Neural cell (in vitro differentiated cells): Measurements from ENCODE around the gene RAB11FIP2. TPM values are rescaled to one million over a fixed set of nuclear protein-coding genes. Genes with fewer than 3 reads are reported as not detected.

Experiments used
- H2AFZ ChIP-seq: fragments of 200-600, 300-800 bp; sonication (generic), shearing (Covaris generic); 2 replicates; pipeline ENCODE4 v1.6.0; 2014; ENCODE audit warnings: low read depth, mild to moderate bottlenecking, antibody characterized with exemption, low read length, moderate library complexity
- H3F3A ChIP-seq: fragments of 200-600 bp; shearing (Covaris generic); 2 replicates; pipeline ENCODE4 v1.6.1; 2016; ENCODE audit warnings: mild to moderate bottlenecking, moderate library complexity, mixed read lengths, antibody characterized with exemption, low read length; ENCODE audit not compliant: insufficient read depth, poor library complexity, severe bottlenecking
- H3K27ac ChIP-seq: fragments of 200-600, 300-800 bp; sonication (generic), shearing (Covaris generic); 2 replicates; pipeline ENCODE4 v1.5.1; 2014; ENCODE audit warnings: mild to moderate bottlenecking, low read length, moderate library complexity
- H3K27me3 ChIP-seq: fragments of 300-800, 200-600 bp; sonication (generic), shearing (Covaris generic); 2 replicates; pipeline ENCODE4 v1.6.0; 2014; ENCODE audit warnings: mild to moderate bottlenecking, low read depth, low read length, moderate library complexity; ENCODE audit not compliant: insufficient read depth
- H3K36me3 ChIP-seq: fragments of 300-800, 200-600 bp; sonication (generic), shearing (Covaris generic); 2 replicates; pipeline ENCODE4 v1.5.1; 2014; ENCODE audit warnings: mild to moderate bottlenecking, antibody characterized with exemption, low read length, moderate library complexity; ENCODE audit not compliant: insufficient read depth
- H3K4me2 ChIP-seq: fragments of 300-800, 200-600 bp; sonication (generic), shearing (Covaris generic); 2 replicates; pipeline ENCODE4 v1.6.0; 2014; ENCODE audit warnings: mild to moderate bottlenecking, low read length
- H3K4me3 ChIP-seq: fragments of 300-800, 200-600 bp; sonication (generic), shearing (Covaris generic); 2 replicates; pipeline ENCODE4 v1.5.1; 2014; ENCODE audit warnings: mild to moderate bottlenecking, low read length, moderate library complexity
- H3K79me2 ChIP-seq: fragments of 200-600 bp; shearing (Covaris generic); replicated peaks from 2 replicates; pipeline ENCODE4 v1.6.0; 2014; ENCODE audit warnings: mild to moderate bottlenecking, low read length, moderate library complexity; ENCODE audit not compliant: insufficient read depth
- H3K9ac ChIP-seq: fragments of 300-800, 200-600 bp; sonication (generic), shearing (Covaris generic); 2 replicates; pipeline ENCODE4 v1.6.1; 2016; ENCODE audit warnings: mild to moderate bottlenecking, low read length, mixed read lengths
- H3K9me2 ChIP-seq: fragments of 200-600 bp; shearing (Covaris generic); 2 replicates; pipeline ENCODE4 v1.6.1; 2016; ENCODE audit warnings: mild to moderate bottlenecking, low read length, mixed read lengths; ENCODE audit not compliant: insufficient read depth
- H3K9me3 ChIP-seq: fragments of 200-600, 300-800 bp; sonication (generic), shearing (Covaris generic); 2 replicates; pipeline ENCODE4 v1.6.1; 2016; ENCODE audit warnings: mild to moderate bottlenecking, mixed run types, low read length, moderate library complexity, mixed read lengths
- H4K20me1 ChIP-seq: fragments of 200-600 bp; shearing (Covaris generic); 2 replicates; pipeline ENCODE4 v1.6.1; 2016; ENCODE audit warnings: mild to moderate bottlenecking, mixed run types; ENCODE audit not compliant: insufficient read depth
- EP300 ChIP-seq: fragments of 450-650 bp; conservative IDR thresholded peaks from 2 replicates; pipeline ENCODE4 v1.6.1; 2014; ENCODE audit warnings: antibody characterized with exemption, mild to moderate bottlenecking, moderate library complexity; ENCODE audit not compliant: poor library complexity, severe bottlenecking
- EZH2 ChIP-seq: fragments of 200-600, 300-800 bp; shearing (Covaris generic), sonication (generic); IDR thresholded peaks from 2 replicates; pipeline ENCODE4 v1.6.1; 2014; ENCODE audit warnings: antibody characterized with exemption, low read length, borderline replicate concordance, mild to moderate bottlenecking; ENCODE audit not compliant: insufficient read depth, poor library complexity, severe bottlenecking
- MXI1 ChIP-seq: fragments of 450-650 bp; conservative IDR thresholded peaks from 2 replicates; pipeline ENCODE4 v1.6.1; 2014; ENCODE audit warnings: antibody characterized with exemption, mild to moderate bottlenecking; ENCODE audit not compliant: poor library complexity, severe bottlenecking
- POLR2AphosphoS5 ChIP-seq: IDR thresholded peaks from 2 replicates; pipeline ENCODE4 v1.6.1; 2012
- RAD21 ChIP-seq: fragments of 450-650 bp; conservative IDR thresholded peaks from 2 replicates; pipeline ENCODE4 v1.6.1; 2014; ENCODE audit warnings: antibody characterized with exemption, mild to moderate bottlenecking, moderate library complexity
- SMC3 ChIP-seq: fragments of 450-650 bp; conservative IDR thresholded peaks from 2 replicates; pipeline ENCODE4 v1.6.1; 2014; ENCODE audit warnings: antibody characterized with exemption, mild to moderate bottlenecking, moderate library complexity; ENCODE audit not compliant: poor library complexity
- TAF1 ChIP-seq: IDR thresholded peaks from 2 replicates; pipeline ENCODE4 v1.6.1; 2012; ENCODE audit warnings: low read depth
- polyA plus RNA-seq: library from polyadenylated mRNA; depleted of rRNA; stranded (reverse); fragments of >200 nt; gene quantifications from 2 replicates; pipeline ENCODE4 v1.2.3, GENCODE V29; 2014
- TF ChIP-seq, protein P1 (sequence below): IDR thresholded peaks from 2 replicates; pipeline ENCODE4 v1.6.1; 2012; ENCODE audit warnings: borderline replicate concordance
- TF ChIP-seq, protein P2 (sequence below): fragments of 450-650 bp; IDR thresholded peaks from 2 replicates; pipeline ENCODE4 v1.5.1; 2014; ENCODE audit warnings: antibody characterized with exemption, mild to moderate bottlenecking, moderate library complexity; ENCODE audit not compliant: poor library complexity, severe bottlenecking

Gene RAB11FIP2
- polyA plus RNA-seq, 1 donor from 2014 or later, result 26.3 TPM

DNA sequence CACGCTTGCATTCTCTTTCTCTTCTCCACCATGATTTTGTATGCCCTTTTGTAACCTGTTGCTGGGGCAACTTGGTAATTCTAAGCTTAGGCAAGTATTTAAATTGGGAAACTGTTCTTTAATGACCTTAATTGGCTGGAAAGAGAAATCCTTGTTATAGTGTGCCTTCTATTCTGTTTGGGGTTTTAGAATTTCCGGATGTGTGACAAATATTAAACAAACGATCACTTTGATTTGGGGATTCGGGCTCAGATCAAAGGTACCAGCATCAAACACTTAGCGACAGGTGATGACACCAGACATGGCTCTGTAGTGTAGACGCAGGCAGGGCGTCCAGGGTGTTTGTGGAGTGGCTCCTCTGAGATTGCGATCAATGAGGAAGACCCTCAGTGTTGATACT, 55.0 kb downstream of the RAB11FIP2 start:
- Histone ChIP-seq H3K9me2 (no peaks in the 10 kb centered on the region), H4K20me1 (no peaks in the 10 kb centered on the region), H3F3A (no peaks in the 10 kb centered on the region), H3K27me3 (no peaks in the 10 kb centered on the region), H3K4me2 (no peak overlapping the region), H3K27ac (no peak overlapping the region), H3K9ac (no peak overlapping the region), H2AFZ (no peak overlapping the region), H3K79me2 (no peaks in the 10 kb centered on the region), H3K9me3 (no peaks in the 10 kb centered on the region), H3K4me3 (no peak overlapping the region), H3K36me3 (no peaks in the 10 kb centered on the region)
- TF ChIP-seq EZH2, result no peak
- TF ChIP-seq POLR2AphosphoS5, result no peak
- TF ChIP-seq SMC3, result no peak
- TF ChIP-seq, protein P1, sequence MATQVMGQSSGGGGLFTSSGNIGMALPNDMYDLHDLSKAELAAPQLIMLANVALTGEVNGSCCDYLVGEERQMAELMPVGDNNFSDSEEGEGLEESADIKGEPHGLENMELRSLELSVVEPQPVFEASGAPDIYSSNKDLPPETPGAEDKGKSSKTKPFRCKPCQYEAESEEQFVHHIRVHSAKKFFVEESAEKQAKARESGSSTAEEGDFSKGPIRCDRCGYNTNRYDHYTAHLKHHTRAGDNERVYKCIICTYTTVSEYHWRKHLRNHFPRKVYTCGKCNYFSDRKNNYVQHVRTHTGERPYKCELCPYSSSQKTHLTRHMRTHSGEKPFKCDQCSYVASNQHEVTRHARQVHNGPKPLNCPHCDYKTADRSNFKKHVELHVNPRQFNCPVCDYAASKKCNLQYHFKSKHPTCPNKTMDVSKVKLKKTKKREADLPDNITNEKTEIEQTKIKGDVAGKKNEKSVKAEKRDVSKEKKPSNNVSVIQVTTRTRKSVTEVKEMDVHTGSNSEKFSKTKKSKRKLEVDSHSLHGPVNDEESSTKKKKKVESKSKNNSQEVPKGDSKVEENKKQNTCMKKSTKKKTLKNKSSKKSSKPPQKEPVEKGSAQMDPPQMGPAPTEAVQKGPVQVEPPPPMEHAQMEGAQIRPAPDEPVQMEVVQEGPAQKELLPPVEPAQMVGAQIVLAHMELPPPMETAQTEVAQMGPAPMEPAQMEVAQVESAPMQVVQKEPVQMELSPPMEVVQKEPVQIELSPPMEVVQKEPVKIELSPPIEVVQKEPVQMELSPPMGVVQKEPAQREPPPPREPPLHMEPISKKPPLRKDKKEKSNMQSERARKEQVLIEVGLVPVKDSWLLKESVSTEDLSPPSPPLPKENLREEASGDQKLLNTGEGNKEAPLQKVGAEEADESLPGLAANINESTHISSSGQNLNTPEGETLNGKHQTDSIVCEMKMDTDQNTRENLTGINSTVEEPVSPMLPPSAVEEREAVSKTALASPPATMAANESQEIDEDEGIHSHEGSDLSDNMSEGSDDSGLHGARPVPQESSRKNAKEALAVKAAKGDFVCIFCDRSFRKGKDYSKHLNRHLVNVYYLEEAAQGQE, result no peak
- TF ChIP-seq TAF1, result no peak
- no peak for TF ChIP-seq MXI1

DNA sequence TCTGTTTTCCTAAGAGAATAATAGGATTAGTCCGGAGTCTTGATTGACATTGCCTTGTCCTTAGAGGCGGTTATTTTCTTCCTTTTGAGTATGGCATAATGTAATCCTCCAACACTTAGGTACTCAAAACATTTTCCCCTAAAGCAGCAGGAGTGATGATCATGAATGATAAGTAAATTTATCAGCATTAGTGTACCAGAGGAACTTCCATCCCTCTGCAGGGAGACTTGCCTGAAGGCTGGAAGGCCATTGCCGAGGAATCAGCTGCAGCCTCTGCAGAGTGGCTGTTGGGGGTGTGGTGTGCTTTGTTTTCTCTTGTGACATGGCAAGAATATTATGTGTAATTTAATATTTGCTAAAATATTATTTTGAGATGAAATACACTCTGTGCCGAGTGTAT, 56.8 kb downstream of the RAB11FIP2 start:
- no peaks in the 10 kb centered on the region for H3F3A ChIP-seq
- H3K27ac ChIP-seq, result no peak overlapping the region
- H3K27me3 ChIP-seq, result no peaks in the 10 kb centered on the region
- no peaks in the 10 kb centered on the region for H3K79me2 ChIP-seq
- no peak overlapping the region for H2AFZ ChIP-seq
- TF ChIP-seq EZH2 (no peak), EP300 (no peak), MXI1 (no peak), TAF1 (no peak)
- TF ChIP-seq, protein P2, sequence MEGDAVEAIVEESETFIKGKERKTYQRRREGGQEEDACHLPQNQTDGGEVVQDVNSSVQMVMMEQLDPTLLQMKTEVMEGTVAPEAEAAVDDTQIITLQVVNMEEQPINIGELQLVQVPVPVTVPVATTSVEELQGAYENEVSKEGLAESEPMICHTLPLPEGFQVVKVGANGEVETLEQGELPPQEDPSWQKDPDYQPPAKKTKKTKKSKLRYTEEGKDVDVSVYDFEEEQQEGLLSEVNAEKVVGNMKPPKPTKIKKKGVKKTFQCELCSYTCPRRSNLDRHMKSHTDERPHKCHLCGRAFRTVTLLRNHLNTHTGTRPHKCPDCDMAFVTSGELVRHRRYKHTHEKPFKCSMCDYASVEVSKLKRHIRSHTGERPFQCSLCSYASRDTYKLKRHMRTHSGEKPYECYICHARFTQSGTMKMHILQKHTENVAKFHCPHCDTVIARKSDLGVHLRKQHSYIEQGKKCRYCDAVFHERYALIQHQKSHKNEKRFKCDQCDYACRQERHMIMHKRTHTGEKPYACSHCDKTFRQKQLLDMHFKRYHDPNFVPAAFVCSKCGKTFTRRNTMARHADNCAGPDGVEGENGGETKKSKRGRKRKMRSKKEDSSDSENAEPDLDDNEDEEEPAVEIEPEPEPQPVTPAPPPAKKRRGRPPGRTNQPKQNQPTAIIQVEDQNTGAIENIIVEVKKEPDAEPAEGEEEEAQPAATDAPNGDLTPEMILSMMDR, result no peak
- no peak overlapping the region for H3K4me3 ChIP-seq
- H3K4me2 ChIP-seq, result no peak overlapping the region
- no peak overlapping the region for H3K9ac ChIP-seq
- no peaks in the 10 kb centered on the region for H3K36me3 ChIP-seq
- no peaks in the 10 kb centered on the region for H4K20me1 ChIP-seq
- no peaks in the 10 kb centered on the region for H3K9me2 ChIP-seq
- H3K9me3 ChIP-seq, result no peaks in the 10 kb centered on the region

DNA sequence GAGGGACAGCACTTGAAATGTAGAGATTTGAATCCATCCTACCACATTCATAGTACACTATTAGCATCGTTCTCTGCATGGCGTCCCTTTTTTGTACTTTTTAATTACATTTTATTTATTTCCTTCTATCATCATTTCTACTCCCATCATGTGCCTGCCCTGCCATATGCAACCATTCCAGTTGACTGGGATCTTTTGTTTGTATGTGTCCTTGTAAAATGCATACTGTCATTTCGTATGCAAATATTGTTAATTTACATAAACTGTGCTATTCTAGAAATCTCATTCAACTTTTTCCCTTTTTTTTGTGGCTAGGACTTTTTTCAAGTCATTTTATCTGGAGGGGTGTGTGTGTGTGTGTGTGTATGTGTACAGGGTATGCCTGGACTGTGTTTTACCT, 57.9 kb downstream of the RAB11FIP2 start:
- Histone ChIP-seq H3K36me3 (no peaks in the 10 kb centered on the region), H3F3A (no peaks in the 10 kb centered on the region), H3K4me2 (no peak overlapping the region), H3K4me3 (no peak overlapping the region), H4K20me1 (no peaks in the 10 kb centered on the region), H3K9me2 (no peaks in the 10 kb centered on the region), H3K79me2 (no peaks in the 10 kb centered on the region), H3K27ac (no peak overlapping the region), H3K9me3 (no peaks in the 10 kb centered on the region), H3K27me3 (no peaks in the 10 kb centered on the region), H2AFZ (no peak overlapping the region), H3K9ac (no peak overlapping the region)
- TF ChIP-seq EP300 (no peak), RAD21 (no peak), POLR2AphosphoS5 (no peak), MXI1 (no peak), SMC3 (no peak), TAF1 (no peak), EZH2 (no peak)
- TF ChIP-seq, protein P2, result no peak
- TF ChIP-seq, protein P1, result no peak
